Epidermal melanocyte (primary cell): ENCODE results near the gene LMNA.

Experiments
- DNase-seq: peaks from one replicate; pipeline ENCODE4 v3.0.0; 2011; ENCODE audit warnings: low spot score; ENCODE audit not compliant: insufficient read length

Gene LMNA

DNA sequence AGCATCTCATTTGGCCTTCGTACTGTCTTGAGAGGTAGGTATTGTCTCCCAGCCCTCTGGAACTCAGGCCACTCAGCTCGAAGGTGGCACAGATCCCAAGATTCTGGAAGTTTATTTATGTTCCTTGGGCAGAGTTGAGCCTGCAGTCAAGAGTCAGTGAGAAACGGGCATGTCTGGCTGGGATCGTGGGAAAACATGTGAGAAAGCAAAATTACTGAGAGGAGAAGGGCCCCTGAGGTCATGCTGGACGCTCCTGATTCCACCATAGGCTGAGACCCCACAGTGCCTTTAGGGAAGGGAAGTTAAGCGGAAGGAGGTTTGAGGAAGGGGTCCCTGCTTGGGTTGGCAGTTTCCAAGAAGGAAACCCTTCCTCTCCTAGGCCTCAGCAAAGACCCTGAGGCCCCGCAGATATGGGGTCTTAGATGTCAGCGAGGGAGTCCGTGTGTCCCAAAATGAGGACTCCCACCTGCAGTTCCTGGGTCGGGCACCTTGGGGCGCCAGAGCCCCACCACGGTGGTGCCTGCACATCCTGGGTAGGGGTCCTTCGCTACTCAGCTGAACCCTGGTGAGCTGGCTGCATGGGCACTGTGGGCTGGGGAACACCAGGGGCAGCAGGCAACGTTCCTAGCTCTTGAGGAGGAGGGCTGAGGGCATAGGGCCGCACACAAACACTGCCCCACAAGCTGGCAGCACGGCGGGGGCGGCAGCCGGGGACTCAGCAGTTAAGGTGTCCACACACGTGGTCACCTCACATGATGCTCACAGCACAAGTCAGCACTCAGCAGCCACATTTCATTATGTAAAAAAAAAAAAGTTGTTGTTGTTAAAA, 26.6 kb downstream of the LMNA start:
- DNase-seq, result peak; percentile 41

DNA sequence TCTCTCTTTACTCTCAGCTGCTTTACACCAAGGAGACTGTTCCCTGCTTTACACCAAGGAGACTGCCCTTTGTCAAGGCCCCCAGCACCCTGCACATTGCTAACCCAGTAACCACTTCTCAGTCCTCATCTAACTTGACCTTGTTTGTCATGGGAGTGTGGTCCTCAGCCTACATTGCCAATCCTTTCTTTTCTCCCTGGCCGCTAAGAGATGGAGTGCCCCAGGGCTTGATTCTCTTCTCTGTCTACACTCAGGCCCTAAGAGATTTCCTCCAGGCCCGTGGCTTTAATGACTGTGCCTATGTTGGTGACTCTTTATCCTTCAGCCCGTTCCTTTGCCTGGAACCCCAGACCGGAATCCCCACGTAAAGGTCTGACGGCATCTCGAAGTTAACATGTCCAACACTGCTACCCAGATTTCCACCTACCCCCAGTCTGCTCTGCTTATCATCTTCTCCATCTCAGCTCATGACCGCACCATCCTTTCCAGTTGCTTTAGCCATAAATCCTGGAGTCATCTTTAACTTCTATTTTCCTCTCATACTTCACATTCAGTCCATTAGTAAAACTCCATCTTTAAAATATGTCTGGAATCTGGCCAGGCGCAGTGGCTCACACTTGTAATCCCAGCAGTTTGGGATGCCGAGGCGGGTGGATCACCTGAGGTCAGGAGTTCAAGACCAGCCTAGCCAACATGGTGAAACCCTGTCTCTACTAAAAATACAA, 29.4 kb downstream of the LMNA start:
- DNase-seq, result no peak

DNA sequence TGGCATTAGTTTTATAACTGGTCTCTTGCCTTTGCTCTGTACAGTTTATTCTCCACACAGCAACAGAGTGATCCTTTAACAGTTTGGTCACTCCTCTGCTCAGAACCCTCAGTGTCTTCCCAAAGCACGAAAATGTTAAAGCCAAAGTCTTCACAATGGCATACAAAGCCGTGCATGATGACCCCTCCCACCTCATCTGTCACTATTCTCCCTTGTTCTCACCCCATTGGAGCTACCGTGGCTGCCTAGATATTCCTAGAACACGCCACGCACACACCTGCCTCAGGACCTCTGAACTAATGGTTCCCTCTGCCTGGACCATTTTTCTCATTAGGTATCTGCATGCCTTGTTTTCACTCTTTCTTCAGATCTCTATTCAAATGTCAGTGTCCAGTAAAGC, 30.2 kb downstream of the LMNA start:
- no peak for DNase-seq

DNA sequence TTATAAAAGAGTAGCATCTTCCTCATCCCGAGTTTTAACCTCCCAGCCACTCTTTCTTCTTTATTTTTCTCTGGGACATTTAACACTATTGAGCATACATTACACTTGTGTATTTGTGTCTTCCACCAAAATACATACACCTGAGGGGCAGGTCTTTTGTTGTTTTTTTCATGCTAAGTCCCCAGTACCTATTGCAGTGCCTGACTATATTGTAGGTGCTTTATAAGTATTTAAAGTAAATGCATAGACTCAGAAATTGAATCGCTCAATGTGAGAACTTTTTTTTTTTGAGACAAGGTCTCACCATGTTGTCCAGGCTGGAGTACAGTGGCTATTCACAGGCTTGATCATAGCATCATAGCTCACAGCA, 31.1 kb downstream of the LMNA start:
- DNase-seq, result no peak

DNA sequence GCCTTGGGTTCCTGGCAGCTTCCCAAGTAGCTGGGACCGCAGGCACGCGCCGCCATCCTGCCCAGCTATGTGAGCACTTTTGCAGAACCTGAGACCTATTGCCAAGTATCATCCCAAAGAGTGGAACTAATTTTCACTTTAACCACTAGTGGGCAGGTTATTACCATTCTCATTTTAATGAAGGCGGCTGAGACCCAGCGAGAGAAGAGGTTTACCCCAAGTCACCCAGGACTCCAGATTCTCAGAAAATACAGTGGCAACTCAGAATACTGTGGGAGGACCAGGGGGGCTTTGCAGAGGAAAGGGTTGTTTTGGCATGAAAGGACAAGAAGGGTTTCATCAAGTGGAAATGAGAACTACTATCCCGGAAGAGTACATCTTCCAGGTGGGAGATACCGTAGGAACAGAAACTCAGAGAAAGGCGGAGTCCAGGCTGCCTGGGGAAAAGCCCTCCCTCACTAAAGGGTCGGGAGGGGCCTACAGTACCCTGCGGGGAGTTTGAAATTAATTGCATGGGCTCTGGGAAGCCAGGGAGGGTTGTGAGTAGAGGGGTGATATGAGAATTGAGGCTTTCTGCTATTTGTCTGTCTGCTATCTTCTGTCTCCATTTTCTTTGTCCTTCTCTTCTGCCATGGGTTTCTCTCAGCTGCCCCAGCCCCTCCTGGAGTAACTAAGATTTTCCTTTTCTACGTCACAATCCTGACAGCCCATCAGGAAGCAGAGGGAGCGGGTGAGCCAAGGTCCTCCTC, 31.7 kb downstream of the LMNA start:
- DNase-seq, result peak; percentile 60

DNA sequence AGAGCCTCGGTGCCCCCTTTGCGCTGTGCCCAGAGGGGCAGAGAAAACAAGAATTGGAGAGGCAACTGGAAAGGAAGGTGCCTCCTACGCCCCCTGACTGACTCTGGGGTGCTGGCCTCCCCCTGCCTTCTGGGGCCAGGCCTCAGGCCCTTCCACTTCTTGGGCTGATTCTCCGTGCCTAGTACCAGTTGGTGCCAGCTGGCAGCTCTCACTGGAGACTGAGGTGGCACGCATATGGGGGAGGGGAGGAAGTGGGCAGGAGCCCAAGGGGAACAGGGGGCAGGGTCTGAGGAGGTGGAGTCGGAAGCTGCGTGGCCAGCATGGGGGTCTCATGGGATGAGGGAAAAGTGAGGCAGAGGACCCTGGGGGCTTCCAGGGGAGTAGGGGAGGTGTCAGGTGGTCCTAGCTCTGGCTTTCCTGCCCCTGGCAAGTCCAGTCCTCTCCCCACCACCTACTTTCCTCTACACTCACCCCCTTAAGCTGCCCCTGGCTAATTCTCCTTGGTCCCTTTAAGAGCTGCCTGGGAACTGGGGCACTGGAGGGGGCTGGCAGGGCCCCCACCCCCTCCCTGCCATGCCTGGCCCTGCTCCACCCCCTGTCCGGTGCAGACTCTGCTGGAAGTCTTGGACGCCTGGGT, 32.4 kb downstream of the LMNA start:
- DNase-seq, result no peak

DNA sequence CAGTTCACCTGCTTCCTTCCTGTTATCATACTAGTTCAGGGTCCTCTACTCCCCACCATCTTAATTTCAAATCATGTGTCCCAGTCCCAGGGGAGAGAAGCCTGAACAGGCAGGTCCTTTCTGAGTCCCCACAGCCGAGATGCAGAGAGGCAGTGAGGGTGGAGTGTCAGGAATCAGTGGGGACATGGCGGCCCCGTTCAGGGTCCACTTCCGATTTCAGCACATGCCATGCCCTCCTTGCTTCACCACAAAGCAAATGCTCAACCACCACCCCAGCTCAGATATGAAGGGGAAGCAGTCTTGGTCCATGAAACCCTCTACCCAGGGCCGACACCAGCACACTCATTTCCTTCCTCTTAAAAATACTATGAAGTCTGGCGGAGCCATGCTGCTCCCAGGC, 33.7 kb downstream of the LMNA start:
- DNase-seq, result no peak

DNA sequence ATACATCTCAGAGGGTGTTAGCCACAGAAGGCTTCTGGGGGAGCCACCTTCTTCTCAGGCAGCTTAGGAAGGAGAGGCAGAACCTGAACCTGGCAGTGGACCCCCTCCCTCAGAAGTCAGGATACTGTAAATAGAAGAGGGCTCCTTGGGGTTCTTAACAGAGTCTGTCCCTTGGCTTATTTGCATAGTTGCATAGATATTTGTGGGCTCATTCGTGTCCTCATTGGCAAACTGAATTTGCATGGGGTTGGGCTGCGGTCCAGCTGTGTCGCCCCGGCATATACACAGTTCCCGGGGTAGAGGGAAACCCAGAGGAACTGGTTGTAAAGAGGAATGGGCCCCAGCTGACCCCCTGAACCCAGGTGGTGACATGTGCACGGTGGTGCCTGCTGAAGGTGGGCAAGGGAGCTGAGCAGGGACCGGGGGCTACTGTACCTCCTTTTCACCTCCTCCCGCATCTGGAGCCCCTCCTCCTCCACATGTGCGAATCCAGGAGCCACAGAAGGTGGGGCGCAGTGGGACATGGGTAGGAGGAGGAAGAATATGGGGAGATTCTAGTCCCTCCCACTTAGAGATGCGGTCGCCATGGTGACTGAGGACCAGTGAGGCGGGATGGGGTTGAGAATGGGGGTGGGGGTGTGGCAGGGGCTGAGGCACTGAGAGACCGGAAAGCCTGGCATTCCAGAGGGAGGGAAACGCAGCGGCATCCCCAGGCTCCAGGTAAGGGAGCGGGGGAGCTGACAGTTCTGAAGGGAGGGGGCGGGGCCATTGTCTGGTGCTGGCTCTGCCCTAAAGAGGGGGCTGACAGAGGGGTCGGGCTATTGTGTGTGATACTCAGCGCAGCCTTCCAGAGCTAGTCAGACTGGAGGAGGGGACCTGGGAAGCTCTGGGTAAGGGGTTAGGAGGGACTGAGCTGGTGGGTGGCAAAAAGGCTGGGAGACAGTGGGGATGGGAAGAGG, 35.1 kb downstream of the LMNA start:
- DNase-seq, result no peak

DNA sequence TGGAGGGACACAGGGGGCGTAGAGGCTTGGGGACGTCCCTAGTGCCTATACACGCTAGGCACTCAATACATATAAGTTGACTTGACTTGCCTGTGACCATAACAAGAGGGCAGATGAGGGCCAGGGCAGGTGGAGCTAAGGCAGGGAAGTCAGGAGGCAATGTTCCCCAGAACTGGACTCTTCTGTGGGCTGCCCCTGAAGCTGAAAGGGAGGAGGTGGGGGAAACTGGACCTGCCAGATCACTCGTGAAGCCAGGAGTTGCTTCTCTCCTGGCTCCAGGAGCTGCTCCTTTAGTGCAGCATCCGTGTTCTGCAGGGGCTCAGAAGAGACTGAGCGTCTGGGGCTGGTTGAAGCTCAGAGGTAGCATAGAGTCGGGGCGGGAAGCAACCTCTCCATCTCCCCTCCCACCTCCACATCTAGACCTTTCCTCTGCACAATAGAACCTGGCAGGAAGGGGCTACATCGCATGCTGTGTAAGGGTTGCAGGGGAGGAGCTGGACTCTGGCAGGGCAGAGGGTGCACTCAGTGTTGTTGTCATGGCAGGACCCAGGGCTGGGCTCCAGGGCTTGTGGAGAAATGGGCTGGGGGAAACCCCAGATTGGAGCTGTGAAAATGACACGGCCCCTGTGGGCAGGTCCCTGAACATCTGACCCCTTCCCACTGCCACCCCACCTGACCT, 36.0 kb downstream of the LMNA start:
- DNase-seq, result no peak

DNA sequence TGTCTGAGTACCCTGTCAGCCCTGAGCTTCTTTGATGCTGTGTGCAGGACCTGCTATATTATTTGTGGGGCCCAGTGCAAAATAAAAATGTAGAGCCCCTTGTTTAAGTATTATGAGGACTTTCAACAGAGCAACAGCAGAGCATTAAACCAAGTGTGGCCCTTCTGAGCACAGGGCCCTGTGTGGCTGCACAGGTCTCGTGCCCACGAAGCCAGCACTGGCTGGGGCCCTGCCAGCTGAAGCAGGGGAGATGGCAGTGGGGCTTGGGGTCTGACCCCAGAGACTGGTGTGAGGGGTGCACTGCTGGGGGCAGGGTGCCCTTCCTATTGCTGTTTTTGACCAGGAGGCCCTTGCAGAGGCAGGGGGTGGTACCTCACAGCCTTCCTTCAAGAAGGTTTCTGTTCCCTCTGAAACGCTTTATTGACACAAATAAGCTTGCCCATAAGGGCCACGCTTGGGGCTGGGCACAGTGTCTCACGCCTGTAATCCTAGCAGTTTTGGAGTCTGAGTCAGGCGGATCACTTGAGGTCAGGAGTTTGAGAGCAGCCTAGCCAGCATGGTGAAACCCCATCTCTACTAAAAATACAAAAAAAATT, 36.7 kb downstream of the LMNA start:
- DNase-seq, result no peak

DNA sequence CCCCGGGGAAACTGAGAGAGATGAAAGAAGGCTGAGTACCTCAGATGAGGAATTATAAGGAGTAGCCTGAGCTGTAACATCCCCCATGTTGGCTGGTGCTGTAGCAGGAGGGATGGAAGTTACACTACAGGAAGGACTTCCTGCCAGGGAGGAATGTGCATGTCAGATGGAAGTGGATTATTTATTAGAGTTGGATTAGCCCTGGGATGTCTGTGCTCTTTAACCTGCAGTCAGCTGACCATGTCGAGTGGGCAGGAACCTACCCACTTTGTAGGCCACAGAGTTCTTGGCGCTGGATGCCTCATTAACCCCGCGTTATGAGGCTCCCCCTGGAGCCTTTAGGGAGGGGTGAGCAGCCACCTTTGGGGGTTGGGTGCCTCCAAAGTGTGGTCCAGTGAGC, 38.1 kb downstream of the LMNA start:
- DNase-seq, result no peak

DNA sequence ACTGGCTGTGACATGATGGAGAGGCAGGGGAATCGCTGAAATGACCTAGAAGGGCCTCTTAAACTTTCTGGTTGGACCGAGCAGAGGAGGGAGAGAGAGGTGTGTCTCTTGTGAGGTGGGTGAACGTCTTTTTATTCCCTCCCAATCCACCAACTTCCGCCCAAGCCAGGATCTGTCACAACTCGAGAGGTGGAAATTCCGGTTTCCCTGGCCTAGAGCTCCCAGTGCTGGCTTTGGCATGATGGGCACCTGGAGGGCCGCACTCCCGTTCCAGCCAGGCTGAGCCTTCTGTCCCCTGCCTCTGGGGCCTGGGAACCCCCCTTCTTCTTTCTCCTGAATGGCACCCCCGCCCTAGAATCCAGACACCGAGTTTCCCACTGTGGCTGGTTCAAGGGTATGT, 38.9 kb downstream of the LMNA start, which contains the start of gene SEMA4A:
TSS of gene SEMA4A (plus strand) at position 224 of the 400 bp plus-strand sequence. CDS start 994 bp downstream, outside the sequence.
- DNase-seq, result no peak

DNA sequence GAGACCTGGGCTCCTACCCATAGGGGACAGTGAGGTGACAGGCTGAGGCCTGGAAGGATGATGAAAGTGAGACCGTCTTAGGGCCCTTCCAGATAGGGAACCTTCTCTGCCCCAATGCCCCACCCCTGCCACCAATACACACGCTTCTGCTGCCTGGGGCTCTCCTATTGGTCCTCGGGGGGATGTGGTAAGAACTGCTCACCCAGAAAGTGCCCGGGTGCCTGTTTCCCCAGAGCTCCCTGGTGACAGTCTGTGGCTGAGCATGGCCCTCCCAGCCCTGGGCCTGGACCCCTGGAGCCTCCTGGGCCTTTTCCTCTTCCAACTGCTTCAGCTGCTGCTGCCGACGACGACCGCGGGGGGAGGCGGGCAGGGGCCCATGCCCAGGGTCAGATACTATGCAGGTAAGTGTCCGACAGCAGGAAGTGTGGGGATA, 39.8 kb downstream of the LMNA start:
- DNase-seq, result no peak

DNA sequence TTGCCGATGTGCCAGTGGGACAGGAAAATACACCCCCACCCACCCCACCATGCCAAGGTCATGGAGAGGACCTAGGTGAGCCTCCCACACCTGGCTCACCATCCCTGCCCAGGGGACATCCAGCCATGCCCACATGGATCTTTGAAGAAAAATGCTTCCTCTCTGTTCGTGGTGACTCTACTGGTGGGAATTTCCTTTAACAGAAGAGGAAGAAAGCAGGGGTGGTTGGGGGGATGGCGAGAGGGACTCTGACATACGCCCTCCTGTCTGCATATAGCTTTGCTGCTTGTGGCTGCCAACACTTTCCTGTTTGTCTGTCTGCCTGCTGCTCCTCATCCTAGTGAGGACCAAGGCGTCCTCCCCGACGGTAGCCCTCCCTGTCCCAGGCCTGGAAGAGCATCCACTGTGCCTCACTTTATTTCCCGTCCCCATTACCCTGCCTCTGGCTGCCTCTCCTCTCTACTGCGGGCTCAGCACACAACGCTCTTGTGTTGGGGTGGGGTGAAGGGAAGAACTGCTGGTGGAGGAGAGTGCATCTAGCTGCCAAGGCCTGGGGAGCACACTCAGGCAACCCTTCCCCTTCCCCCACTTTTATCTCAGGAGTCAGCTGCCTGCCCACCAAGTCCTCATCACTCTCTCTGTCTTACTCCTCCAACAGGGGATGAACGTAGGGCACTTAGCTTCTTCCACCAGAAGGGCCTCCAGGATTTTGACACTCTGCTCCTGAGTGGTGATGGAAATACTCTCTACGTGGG, 41.4 kb downstream of the LMNA start:
- no peak for DNase-seq

DNA sequence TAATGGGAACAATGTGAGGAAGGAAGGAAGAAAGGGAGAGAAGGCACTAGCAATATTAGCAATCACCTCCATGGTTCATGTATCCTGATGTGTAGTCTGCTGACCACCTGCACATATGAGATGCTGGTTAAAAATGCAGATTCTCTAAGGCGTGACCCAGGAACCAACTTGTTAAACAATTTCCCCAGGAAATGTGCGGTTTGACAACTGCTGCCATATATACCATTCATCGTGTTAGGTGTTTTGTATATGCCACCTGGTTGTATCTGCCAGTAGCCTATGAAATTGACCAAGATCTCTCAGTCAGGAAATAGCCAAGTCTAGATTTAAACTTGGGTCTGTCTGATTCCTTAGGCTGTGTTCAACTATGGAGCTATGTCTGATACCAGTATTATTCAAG, 43.0 kb downstream of the LMNA start:
- DNase-seq, result no peak

DNA sequence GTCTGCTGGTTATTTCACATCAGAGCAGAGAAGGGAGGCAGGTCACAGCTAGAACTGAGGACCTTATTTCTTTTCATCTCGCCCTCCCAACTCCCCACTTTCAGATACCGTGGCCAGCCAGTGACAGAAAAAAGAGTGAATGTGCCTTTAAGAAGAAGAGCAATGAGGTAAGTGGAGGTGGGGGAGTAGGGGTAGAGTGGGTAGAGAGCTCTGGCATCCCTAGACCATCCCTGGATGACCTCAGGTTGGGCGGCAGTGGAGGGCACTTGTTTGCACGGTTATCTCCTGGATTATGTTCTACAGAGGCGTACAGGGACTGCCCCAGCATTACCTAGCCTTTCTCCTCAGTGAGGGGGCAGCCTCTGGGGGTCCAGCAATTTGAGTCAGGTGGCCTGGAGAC, 43.5 kb downstream of the LMNA start:
- no peak for DNase-seq

DNA sequence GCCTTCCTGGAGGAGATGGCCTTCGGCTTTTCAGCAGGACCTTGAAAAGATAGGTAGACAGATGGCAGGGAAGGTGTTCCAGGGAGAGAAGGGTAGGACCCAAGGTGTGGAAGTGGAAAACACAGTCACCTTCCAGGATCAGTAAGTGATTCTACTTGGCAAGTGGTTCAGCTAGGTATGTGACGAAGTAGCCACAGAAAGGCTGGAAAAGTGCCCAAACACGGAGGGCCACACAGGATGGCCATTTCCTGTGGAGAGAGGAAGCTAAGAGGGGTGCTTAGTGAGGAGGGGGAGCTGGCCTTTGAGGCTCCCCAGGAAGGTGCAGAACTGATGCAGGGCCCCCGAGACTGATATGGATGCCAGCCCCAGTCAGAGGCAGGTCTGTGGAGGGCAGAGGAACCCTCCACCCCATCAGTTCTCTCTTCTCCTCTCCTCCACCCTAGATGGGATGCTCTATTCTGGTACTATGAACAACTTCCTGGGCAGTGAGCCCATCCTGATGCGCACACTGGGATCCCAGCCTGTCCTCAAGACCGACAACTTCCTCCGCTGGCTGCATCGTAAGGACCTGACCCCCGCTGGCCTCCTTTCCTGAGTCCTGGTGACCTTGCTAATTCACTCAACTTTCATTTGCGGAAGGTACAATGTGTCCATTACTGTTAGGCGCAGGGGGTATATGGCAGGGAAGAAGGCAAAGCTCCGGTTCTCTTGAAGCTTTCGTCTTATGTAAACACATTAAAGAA, 45.7 kb downstream of the LMNA start:
- no peak for DNase-seq

DNA sequence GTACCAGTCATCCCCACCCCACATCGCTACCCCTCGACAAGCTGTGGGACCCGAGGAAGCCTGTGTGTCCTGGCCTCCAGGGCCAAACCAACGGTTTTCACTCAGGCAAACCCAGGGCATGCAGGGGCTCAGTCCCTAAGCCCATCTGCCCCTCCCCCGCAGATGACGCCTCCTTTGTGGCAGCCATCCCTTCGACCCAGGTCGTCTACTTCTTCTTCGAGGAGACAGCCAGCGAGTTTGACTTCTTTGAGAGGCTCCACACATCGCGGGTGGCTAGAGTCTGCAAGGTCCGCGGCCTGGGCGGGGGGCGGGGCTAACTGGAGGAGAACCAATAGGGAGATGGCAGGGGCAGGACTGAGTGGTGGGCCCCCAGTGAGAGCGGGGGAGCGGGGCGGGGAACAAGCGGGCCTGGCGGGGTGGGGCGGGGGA, 46.2 kb downstream of the LMNA start:
- DNase-seq, result peak; percentile 72
